ENCODE data around the gene SPC25.

GRCh38 chr2:168916331-168916675, 26.1 kb upstream of the SPC25 start:
- TF ChIP-seq DPF2 (IDR thresholded peaks at IDR 0.05) (no peak), IKZF1 (conservative IDR thresholded peaks at IDR 0.05) (no peak), STAT1 (conservative IDR thresholded peaks at IDR 0.05) (no peak), RELB (IDR thresholded peaks at IDR 0.05; ENCODE audit: low read depth) (no peak), CHD2 (IDR thresholded peaks at IDR 0.05; ENCODE audit: borderline replicate concordance, low read depth, low read length) (no peak), MTA3 (IDR thresholded peaks at IDR 0.05; ENCODE audit: borderline replicate concordance, low read length) (no peak), TCF3 (IDR thresholded peaks at IDR 0.05; ENCODE audit: borderline replicate concordance, insufficient read depth, low read depth, low read length) (no peak), CHD1 (IDR thresholded peaks at IDR 0.05; ENCODE audit: low read depth, low read length) (no peak), NRF1 (conservative IDR thresholded peaks at IDR 0.05; ENCODE audit: low read depth, low read length) (no peak)
